ENCODE measurements around the gene GPR35. TPM values are rescaled to one million over a fixed set of nuclear protein-coding genes. Genes with fewer than 3 reads are reported as not detected.
A peak's percentile ranks its signal among the peaks of the same experiment; 100 is the strongest.

Gene GPR35
- polyA plus RNA-seq, 10 donors, result 0.52 to 3.0 (median 1.4) TPM

DNA sequence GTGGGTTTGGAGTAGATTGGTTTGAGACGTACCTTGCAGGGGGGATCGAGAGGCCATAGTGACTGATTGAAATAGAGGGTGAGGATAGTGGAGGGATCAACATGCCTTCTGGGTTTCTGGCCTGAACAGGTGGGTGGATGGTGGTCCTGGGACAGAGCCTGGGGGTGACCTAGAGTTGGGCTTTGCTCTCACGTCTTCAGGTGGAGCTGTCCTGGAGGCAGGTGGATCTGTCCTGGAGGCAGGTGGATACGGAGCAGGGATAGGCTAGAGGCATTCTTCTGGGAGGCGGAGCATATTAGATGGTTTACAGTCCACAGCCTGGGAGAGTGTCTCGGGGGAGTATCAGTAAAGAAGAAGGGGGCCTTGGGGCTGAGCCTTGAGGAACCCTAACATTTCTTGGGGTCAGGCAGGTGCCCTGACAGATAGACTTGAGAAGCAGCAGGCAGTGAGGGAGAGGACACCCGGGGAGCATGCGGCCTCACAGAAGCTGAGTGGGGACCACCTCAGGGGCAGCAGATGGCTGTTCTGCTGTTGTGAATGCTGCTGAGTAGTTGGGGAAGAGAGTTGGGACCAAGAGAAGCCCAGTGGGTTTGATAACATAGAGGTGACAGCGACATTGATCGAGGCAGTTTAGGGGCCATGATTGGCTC lies 37.1 kb upstream of the GPR35 start:
- DNase-seq, result no peak

GRCh38 chr2:240588669-240589068 lies 36.6 kb upstream of the GPR35 start:
- DNase-seq, result no peak

- DNase-seq, result no peak
Observed at GRCh38 chr2:240589375-240589774, 35.9 kb upstream of the GPR35 start.

DNA sequence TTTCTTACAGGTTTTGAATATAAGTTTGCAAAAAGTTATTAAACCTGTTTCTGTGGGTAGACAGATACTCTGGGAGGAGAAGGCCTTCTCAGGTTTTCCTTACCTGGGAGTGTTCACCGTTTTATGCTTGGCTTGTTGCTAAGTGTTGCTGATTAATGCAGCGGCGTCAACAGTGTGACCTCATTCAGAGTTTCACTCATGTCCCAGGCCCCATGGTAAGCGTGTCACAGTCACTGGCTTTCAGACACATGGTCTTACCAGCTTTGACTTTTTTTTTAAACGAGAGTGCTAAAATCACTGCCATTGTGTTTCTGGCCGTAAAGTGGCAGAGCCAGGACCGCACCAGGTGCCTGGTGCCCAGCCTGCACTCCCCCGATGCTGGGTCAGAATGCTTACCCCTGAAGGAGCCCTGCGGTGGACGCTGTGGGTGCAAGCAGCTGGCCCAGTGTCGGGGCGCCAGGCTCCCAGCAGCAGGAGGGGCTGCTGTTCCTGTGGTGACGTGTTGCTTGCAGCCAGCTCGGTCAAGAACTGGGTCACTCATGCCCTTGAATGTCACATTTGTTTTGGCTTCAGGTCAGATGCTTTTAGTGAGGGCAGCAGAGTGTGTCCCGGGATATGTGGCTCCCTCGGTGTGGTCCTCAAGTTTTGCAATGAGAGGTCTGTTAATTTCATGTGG lies 35.3 kb upstream of the GPR35 start:
- no peak for DNase-seq

DNA sequence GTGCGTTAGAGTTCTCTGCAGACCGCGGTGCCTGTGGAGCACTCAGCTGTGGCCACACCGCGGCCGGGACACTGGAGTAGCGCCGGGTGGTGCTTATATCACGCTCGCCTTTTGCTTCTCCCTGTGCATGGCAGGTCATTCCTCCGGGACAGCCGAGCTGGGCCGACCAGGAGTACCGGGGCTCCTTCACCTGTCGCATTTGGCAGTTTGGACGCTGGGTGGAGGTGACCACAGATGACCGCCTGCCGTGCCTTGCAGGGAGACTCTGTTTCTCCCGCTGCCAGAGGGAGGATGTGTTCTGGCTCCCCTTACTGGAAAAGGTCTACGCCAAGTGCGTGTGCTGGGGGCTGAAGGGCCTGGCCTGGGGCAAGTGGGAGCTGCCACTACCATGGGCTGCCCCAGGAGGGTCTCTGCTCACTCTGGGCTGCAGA lies 34.6 kb upstream of the GPR35 start:
- DNase-seq, result no peak

DNA sequence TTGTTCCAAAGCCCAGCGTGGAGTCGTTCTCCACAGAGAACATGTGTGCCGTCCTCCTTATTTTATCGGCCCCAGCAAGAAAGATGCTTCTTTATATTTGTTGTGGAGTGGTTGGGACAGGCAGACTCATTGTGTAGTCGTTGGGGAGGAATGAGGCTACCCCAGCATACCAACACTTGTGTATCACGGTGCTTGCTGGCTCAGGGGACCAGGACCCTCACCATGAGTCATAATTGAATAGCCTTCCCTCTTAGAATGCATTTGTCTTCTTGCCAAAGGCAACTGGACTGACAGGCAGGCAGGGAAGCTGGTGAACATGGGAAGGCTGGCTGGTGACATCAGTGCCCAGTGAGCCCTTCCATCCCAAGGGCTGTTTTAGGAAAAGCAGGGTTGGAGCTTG lies 34.1 kb upstream of the GPR35 start:
- no peak for DNase-seq

DNA sequence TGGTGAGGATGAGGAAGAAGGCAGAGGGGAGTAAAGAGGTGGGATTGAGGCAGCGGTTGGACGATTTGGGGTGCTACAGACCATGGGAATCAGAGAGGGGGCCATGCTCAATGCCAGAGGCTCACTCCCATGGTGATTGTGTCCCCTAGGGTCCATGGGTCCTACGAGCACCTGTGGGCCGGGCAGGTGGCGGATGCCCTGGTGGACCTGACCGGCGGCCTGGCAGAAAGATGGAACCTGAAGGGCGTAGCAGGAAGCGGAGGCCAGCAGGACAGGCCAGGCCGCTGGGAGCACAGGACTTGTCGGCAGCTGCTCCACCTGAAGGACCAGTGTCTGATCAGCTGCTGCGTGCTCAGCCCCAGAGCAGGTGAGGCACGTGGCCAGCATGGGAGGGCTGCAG lies 33.5 kb upstream of the GPR35 start:
- DNase-seq, result no peak

DNA sequence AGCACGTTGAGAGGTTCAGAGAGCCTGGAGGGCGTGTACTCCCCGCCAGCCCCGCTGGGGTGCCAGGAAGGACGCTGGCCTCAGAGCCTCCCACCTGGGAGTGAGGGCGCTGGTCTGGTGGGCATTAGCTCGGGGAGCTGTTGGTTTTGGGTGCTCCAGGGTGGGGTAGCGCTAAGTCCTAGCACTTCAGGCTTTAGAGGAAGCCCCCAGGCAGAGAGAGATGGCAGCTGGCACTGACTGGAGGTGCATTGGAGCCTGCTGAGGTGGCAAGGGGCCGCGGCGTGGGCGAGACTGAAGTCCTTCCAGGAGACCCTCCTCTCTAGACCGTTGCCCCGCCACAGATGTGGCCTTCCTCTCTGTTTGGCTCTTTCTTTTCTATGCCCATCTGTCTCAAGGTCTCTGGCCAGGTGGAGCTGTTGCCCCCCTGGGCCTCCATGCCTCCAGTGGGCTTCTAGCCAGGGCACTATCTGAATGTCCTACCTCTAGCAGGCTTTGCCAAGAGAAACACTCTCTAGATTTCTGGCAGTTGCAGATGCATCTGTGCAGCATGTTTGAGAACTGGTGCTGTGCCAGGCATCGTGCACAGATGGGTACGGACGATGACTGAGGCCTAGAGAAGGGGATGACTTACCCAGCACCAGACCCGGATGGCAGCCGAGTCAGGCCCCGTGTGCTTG lies 32.1 kb upstream of the GPR35 start:
- DNase-seq, result no peak

DNA sequence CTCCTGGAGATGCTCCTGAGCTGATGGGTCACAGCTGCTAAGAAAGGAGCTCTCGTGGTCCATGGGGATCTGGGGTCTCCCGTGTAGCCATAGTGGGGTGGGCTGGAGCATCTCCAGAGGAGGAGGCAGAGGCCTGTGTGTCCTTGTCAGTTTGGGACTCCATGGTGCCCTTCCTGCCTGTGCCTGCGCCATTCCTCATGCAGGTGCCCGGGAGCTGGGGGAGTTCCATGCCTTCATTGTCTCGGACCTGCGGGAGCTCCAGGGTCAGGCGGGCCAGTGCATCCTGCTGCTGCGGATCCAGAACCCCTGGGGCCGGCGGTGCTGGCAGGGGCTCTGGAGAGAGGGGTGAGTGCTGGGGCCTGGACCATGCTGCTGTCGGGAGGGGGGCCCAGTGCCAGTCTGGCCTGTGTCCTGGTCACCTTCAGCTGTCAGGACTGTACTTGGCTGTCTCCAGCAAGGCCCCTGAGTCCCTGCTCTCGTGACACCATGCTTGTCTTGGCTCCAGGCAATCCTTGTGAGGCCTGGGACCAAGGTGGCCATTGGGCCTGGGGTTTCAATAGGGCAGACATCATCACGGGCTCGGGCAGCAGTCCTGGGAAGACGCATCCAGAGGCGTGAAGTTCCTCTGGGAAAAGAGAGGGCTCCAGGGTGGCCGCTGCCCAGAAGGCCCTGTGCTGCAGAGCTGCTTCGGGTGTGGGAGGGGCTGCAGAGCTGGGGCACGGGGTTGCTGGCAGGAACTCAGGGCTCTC lies 31.4 kb upstream of the GPR35 start:
- no peak for DNase-seq

GRCh38 chr2:240594511-240595380 lies 30.5 kb upstream of the GPR35 start:
- DNase-seq, result no peak

- peak in 1 of 3 donors; percentile 34 for DNase-seq
Observed at GRCh38 chr2:240595381-240596079, 29.8 kb upstream of the GPR35 start.

DNA sequence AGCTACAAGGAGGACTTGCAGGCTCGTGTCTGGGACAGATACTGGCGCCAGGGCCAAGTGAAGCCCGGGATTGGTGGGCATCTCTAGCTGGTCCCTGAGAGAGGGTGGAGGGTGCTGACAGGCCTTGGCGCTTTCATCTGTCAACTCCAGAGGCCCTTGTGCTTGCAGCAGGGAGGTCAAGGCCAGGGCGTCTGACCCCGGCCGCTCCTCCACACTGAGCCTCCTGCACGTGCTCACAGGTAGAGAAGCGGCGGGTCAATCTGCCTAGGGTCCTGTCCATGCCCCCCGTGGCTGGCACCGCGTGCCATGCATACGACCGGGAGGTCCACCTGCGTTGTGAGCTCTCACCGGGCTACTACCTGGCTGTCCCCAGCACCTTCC lies 29.2 kb upstream of the GPR35 start:
- no peak for DNase-seq

GRCh38 chr2:240596491-240596931 lies 28.8 kb upstream of the GPR35 start:
- no peak for DNase-seq

- DNase-seq, result no peak
Observed at GRCh38 chr2:240597054-240597418, 28.2 kb upstream of the GPR35 start.

DNA sequence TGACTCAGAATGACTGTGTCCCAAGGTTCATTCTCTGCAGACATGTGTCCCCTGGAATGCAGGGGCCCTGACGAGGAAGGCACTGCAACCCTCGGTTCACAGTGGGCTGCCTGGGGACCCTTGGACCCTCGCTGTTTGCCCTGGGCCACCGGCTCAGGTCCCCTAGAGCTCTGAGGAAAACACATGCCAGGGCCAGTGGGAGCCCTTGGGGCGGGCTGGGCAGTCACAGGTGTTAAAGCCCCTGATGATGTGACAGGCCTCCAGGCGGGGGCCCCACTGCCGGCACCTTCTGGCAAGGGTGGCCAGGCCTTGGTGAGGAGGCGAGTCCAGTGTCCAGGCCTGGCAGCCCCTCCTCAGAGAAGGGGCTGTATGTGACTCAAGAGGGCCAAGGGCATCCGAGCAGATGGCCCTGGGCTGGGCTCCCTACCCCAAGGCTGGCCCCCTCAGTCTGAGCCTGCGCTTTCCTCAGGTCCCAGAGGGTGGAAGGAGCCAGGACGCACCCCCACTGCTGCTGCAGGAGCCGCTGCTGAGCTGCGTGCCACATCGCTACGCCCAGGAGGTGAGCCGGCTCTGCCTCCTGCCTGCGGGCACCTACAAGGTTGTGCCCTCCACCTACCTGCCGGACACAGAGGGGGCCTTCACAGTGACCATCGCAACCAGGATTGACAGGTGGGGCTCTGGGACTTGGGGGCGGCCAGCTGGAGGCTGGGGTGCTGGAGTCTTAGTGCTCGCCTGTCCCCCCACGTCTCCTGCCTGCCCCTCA lies 27.7 kb upstream of the GPR35 start:
- no peak for DNase-seq

- DNase-seq, result no peak
Observed at GRCh38 chr2:240598311-240598911, 26.9 kb upstream of the GPR35 start.

- DNase-seq, result no peak
Observed at GRCh38 chr2:240599141-240599583, 26.1 kb upstream of the GPR35 start.

- no peak for DNase-seq
Observed at GRCh38 chr2:240600451-240600961, 24.8 kb upstream of the GPR35 start.
